HG03159 (cell line): ENCODE data around the gene BCKDHB.

Source experiments
- ATAC-seq: cut with Tn5 transposase; IDR thresholded peaks from one replicate; pipeline ENCODE4 v1.9.1; 2021; ENCODE audit warnings: mild to moderate bottlenecking, moderate library complexity; ENCODE audit not compliant: unreplicated experiment

BCKDHB gene

DNA sequence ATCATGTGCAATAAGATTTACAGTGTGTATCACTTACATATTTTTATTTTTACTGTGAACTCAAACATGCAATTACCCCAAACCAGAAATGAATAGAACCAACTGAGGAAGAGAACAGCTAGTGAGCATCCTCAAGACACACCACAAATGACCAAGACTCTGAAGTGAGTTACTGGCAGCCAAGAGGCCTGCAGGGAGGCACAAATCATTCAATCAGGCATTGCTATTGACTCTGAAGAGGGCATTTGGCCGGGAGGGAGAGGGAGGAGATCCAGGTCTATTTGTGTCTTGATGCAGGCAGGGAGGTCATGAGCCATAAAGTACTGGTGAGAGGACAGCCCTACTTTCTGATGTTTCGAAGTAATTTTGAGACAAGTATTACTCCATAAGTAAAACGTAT lies 257.7 kb downstream of the BCKDHB start:
- no peak for ATAC-seq

DNA sequence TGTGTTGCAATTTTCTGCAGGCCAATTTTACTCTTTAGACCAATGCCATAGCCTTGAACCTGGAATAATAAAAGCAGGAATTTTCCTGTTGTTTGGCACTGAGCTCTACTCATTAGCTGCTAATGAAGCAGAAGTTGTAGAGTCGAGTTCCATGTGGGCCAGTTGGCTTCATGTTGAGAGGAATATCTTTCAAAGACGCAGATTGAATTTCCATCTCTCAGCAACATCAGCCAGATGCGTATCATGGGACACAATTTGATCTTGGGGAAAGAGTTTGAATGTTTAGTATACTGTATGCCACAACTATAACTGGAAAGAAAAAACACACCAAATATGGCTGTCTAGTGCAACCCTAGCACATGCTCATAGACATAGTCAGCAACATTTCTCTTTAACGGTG lies 259.6 kb downstream of the BCKDHB start:
- no peak for ATAC-seq

- ATAC-seq: no peak
These were observed 260.2 kb downstream of the BCKDHB start for GRCh38 chr6:80366714-80367113.

DNA sequence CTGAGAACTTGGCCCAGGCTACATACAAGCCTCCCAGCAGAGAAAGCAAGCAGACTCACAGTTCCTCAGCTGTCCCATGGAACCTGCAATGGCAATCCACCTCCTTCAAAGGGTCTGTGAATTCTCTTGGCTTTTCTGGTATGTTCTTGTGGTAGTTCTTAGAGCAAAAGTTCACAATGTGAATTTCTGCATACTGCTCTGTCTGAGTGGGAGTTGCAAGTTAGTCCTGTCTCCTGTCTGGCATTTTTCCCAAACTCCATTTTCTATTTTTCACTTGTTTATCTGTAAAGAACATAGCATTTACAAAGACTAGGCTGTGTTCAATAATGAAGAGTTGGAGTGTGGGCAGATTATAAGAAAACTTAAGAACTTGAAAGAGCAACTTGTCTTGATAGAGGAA lies 269.9 kb downstream of the BCKDHB start:
- no peak for ATAC-seq

DNA sequence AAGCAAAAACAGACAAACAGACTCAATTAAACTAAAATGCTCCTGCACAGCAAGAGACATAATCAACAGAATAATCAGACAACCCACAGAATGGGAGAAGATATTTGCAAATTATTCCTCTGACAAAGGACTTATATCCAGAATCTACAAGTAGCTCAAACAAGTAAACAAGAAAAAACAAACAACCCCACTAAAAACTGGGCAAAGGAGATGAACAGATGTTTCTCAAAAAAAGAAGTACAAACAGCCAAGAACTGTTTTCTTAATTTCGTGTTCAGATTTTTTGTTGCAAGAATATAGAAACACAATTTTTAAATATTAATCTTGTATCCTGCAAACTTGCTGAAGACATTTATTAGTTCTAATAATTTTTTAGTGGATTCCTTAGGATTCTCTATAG lies 274.1 kb downstream of the BCKDHB start:
- ATAC-seq: no peak

DNA sequence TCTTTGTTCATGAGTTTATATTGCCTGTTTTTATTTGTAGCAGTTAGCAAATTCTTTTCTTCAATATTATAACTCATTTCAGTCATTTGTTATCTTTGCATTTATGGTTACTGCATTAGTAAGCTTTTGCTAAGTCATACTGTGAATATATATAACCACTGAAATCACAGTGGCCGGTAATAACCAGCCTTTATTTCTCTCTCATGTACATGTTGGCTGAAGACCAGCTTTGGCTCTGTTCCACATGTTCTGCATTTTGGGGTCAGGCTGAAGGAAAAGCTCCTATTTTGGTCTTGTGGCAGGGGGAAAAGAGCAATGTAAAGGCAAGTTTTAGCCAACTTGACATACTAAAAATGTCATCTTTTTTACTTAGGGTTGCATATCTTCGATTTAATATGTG lies 276.3 kb downstream of the BCKDHB start:
- ATAC-seq: no peak

- ATAC-seq: no peak
These were observed 282.0 kb downstream of the BCKDHB start for GRCh38 chr6:80388507-80388906.
